Measurements from ENCODE around the gene SCN10A.

- TF ChIP-seq CTCF (IDR thresholded peaks at IDR 0.05) (no peak), ZNF302 (CRISPR knock-in tag; IDR thresholded peaks at IDR 0.05) (no peak), POLR2A (IDR thresholded peaks at IDR 0.05; ENCODE audit: low read length) (no peak), REST (IDR thresholded peaks at IDR 0.05) (no peak), RFX5 (IDR thresholded peaks at IDR 0.05) (no peak), RCOR1 (IDR thresholded peaks at IDR 0.05; ENCODE audit: low read depth, low read length) (no peak), JUN (IDR thresholded peaks at IDR 0.05) (no peak), KDM5A (IDR thresholded peaks at IDR 0.05) (no peak), CBX2 (IDR thresholded peaks at IDR 0.05; ENCODE audit: borderline replicate concordance, low read depth) (no peak), MAX (IDR thresholded peaks at IDR 0.05) (no peak), CEBPB (IDR thresholded peaks at IDR 0.05) (no peak), RAD21 (conservative IDR thresholded peaks at IDR 0.05 in 1 of 2, IDR thresholded peaks at IDR 0.05 in 1 of 2) (no peak), MAZ (IDR thresholded peaks at IDR 0.05; ENCODE audit: borderline replicate concordance, low read depth, low read length) (no peak), NFE2L2 (conservative IDR thresholded peaks at IDR 0.05; ENCODE audit: low read length) (no peak)
Measured at GRCh38 chr3:38739931-38740330, 76.1 kb downstream of the SCN10A start.

Measured in A549 (cell line).